GM19397 (cell line): Measurements from ENCODE around the gene CSHL1.
"Not testable (repeated sequence)": the region's sequence is repeated elsewhere in the genome, so short reads cannot be mapped to it uniquely, and the experiment has no call there.

Experiments
- ATAC-seq: cut with Tn5 transposase; IDR thresholded peaks from one replicate; pipeline ENCODE4 v1.9.1; 2021; ENCODE audit warnings: mild to moderate bottlenecking, moderate library complexity; ENCODE audit not compliant: unreplicated experiment

The CSHL1 gene

GRCh38 chr17:63920050-63920449, 9.0 kb upstream of the CSHL1 start:
- ATAC-seq = not testable (repeated sequence)

DNA sequence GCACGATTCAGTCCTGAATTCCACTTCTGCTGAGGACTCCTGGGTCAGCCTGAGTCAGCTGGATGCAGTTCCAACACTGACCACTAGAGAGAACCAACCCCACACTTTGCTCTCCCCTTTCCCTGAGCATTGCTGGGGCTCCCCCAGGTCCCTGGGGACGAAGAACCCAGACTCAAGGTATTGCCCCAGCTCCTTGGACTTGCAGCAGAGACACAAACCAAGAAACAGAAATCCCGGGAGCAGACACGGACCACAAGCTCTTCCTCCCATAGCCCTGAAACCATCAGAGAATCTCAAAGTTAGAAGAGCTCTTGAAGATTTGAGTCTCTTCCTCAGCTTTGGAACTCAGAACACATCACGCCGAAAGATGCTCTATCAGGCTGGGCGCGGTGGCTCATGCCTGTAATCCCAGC, 8.3 kb upstream of the CSHL1 start:
- no peak for ATAC-seq

GRCh38 chr17:63918789-63919305, 7.8 kb upstream of the CSHL1 start, which contains the start of gene GH1:
TSS of gene GH1 (minus strand) at chr17:63918839. CDS start at chr17:63918776, 63 bp downstream.
- ATAC-seq = not testable (repeated sequence)

DNA sequence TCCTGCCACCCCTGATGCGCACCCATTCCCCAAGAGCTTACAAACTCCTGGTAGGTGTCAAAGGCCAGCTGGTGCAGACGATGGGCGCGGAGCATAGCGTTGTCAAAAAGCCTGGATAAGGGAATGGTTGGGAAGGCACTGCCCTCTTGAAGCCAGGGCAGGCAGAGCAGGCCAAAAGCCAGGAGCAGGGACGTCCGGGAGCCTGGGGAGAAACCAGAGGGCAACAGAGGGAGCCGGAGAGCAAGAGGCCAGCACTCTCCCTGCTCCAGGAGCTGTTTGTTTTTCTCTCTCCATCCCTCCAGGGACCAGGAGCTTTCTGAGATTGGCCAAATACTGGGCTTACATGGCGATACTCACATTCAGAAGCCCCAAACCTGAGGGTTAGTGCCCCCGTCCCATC, 7.2 kb upstream of the CSHL1 start:
- ATAC-seq = no peak

- ATAC-seq = no peak
Measured at GRCh38 chr17:63917646-63918045, 6.6 kb upstream of the CSHL1 start.

- ATAC-seq = not testable (repeated sequence)
Measured at GRCh38 chr17:63917206-63917605, 6.1 kb upstream of the CSHL1 start.

DNA sequence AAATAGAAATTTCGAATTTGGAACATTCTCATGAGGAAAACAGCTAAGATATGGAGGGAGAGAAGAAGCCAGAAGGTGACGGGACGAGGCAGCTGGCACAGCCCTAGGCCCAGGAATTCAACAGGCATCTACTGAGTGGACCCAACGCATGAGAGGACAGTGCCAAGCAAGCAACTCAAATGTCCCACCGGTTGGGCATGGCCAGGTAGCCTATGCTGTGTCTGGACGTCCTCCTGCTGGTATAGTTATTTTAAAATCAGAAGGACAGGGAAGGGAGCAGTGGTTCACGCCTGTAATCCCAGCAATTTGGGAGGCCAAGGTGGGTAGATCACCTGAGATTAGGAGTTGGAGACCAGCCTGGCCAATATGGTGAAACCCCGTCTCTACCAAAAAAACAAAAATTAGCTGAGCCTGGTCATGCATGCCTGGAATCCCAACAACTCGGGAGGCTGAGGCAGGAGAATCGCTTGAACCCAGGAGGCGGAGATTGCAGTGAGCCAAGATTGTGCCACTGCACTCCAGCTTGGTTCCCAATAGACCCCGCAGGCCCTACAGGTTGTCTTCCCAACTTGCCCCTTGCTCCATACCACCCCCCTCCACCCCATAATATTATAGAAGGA, 5.6 kb upstream of the CSHL1 start:
- ATAC-seq = no peak

DNA sequence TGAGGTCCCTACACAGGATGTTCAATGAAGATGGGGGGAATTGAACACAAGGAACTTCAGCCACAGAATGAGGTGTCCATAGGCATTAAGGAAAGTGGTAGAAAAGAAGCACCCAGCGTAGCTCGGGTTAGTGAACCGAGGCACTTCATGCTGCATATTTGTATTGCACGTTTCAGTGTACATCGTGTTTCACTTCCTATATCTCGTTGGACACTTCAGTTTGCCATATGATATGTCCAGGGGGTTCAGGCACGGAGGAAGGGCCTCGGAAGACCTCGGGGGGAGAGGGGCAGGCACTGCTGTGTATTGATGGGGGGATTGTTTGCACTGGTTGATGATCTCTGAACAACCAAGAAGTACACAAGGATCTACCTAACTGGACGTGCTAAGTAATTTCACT, 4.7 kb upstream of the CSHL1 start:
- ATAC-seq = not testable (repeated sequence)

GRCh38 chr17:63914471-63914870, 3.4 kb upstream of the CSHL1 start:
- no peak for ATAC-seq

- no peak for ATAC-seq
Measured at GRCh38 chr17:63911657-63912100, 621 bp upstream of the CSHL1 start.

DNA sequence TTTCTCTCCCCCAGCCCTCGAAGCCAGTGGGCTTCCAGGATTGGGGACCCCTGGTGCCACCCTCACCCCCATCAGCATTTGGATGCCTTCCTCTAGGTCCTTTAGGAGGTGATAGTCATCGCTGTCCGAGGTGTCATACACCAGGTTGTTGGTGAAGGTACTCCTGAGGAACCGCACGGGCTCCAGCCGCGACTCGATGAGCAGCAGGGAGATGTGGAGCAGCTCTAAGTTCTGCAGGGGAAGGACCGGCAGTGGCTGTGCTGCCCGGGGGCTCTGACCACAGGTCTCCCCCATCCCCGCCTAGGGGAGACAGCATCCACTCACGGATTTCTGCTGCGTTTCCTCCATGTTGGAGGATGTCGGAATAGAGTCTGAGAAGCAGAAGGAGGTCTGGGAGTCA, 962 bp downstream of the CSHL1 start:
- ATAC-seq = no peak

DNA sequence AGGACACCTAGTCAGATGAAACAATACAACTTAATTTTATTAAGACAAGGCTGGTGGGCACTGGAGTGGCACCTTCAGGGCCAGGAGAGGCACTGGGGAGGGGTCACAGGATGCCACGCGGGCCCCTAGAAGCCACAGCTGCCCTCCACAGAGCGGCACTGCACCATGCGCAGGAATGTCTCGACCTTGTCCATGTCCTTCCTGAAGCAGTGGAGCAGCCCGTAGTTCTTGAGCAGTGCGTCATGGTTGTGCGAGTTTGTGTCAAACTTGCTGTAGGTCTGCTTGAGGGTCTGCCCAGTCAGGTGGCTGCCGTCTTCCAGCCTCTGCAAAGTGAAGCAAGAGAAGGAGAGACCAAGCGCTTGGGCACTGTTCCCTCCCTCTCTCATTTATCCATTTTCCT, 1.5 kb downstream of the CSHL1 start:
- ATAC-seq = not testable (repeated sequence)

DNA sequence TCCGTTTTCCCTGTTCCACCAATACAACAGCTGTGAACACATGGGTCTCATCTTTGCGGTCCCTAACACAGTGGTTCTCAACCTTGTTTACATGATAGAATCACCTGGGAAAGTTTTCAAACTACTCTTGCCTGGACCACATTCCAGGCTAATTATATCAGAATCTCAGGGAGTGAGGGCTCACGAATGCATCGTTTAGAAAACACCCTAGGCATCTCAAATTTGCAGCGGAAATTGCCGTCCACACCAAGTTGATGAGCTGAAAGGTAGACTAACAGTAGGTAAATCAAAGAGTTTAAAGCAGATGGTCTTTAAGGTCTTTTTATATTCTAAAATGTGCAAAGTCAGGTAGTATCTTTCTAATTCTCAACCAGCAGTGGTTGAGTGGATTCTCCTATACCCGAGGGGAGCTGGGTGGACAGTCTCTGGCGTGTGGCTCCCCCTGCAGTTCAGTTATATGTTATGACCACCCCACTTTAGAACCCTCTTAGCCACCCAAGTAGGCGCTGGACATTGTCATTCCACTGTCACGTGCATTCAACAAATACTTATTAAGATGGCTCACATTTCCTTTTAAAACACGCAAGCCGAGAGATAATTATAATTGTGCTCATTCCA, 3.8 kb downstream of the CSHL1 start:
- not testable (repeated sequence) for ATAC-seq

DNA sequence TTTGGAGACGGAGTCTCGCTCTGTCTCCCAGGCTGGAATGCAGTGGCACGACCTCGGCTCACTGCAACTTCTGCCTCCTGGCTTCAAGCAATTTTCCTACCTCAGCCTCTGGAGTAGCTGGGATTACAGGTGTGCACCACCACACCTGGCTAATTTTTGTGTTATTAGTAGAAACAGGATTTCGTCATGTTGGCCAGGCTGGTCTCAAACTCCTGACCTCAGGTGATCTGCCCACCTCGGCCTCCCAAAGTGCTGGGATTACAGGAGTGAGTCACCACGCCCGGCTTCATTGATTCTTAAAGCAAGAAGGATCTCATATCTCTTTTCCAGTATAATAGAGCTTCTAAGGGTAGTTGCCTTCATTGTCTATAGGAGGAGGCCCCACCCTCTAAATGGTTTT, 6.3 kb downstream of the CSHL1 start:
- not testable (repeated sequence) for ATAC-seq

DNA sequence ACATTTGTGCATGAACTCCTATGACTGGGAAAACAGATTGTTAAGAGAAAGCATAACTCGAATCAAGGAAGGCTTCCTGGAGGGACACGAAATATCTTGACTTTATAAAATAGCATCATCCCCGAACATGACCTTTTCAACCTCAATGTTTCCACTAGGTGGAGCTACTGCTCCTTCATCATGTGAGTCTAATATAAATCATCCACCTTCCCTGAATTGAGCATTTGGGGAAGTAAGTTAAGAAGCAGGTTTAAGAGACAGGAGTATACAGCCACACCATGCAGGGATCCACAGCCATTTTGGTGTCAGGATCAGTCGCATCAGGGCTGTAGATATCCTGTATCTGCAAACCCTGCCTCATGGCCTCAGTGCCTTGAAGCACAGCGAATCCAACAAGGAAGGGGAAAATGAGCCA, 7.3 kb downstream of the CSHL1 start:
- ATAC-seq = not testable (repeated sequence)

DNA sequence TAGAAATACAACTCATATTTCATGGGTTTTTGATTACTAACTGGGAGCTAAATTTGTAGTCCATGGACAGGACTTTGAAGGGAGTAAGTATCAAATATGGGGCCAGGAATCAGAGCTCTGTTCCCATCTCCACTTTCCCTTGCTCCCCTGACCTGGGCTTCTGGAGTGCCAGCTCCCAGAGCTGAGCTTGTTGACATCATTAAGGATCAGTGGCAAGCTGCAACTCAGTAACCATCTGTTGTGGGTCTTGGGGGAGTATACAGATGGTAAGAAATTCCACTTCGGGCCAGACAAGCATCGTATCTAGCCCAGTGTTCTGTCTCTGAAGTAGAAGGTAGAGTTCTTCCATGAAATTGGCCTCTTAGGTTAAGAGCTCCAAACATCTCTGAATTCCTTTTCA, 9.1 kb downstream of the CSHL1 start:
- ATAC-seq = not testable (repeated sequence)

- not testable (repeated sequence) for ATAC-seq
Measured at GRCh38 chr17:63898899-63899798, 11.9 kb downstream of the CSHL1 start.

GRCh38 chr17:63896524-63897354, 14.3 kb downstream of the CSHL1 start, which contains the start of gene CSH1:
TSS of gene CSH1 (minus strand) at chr17:63896574. CDS start at chr17:63896511, 63 bp downstream.
- ATAC-seq = not testable (repeated sequence)

GRCh38 chr17:63894821-63895220, 16.2 kb downstream of the CSHL1 start:
- ATAC-seq = not testable (repeated sequence)

- ATAC-seq = not testable (repeated sequence)
Measured at GRCh38 chr17:63894021-63894420, 17.0 kb downstream of the CSHL1 start.
